Ectodermal cell (in vitro differentiated cells): ENCODE measurements around the gene PIK3R1.

ENCODE experiments used
- H3K27ac ChIP-seq: 2 replicates; pipeline ENCODE4 v1.7.0; 2013; ENCODE audit warnings: mild to moderate bottlenecking, low read depth, low read length; ENCODE audit not compliant: insufficient read depth, poor library complexity, severe bottlenecking
- H3K27me3 ChIP-seq: 2 replicates; pipeline ENCODE4 v1.7.0; 2013; ENCODE audit warnings: mild to moderate bottlenecking, low read length; ENCODE audit not compliant: insufficient read depth, control insufficient read depth, poor library complexity, severe bottlenecking
- H3K36me3 ChIP-seq: one replicate; pipeline ENCODE4 v1.7.0; 2013; ENCODE audit warnings: low read length; ENCODE audit not compliant: control insufficient read depth, insufficient read depth
- H3K4me1 ChIP-seq: one replicate; pipeline ENCODE4 v1.7.0; 2013; ENCODE audit warnings: low read length; ENCODE audit not compliant: control insufficient read depth, insufficient read depth
- H3K4me3 ChIP-seq: 2 replicates; pipeline ENCODE4 v1.7.0; 2013; ENCODE audit warnings: low read depth, low read length, control low read depth; ENCODE audit not compliant: insufficient read depth
- H3K9me3 ChIP-seq: 2 replicates; pipeline ENCODE4 v1.7.0; 2013; ENCODE audit warnings: mild to moderate bottlenecking, low read length, moderate library complexity; ENCODE audit not compliant: control insufficient read depth
- WGBS, 2 experiments: methylation state at CpG; one replicate each; pipeline ENCODE4 v1.1.7; 2013; ENCODE audit warnings: missing lambda C conversion rate in 2 of 2; 5-methylcytosine and 5-hydroxymethylcytosine counted together

The PIK3R1 gene

DNA sequence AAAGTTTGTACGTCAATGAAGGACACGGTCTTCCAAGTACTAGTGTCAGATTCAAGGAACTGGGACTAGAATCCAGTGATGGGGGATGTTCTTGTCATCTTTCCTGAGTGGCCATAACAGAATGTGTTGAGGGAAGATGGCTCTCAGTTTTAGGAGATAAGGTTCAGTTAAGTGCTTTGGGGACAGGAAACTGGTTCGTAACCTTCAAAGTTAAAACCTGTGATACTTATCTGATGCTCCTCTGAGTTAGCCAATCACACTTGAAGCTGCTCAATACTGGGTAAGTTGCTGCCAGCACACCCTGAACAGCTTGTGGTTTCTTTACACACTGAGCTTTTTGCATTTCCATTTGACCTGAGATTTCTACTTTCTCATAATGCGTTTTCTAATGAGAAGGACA, 64.4 kb downstream of the PIK3R1 start:
- no peaks in the 10 kb centered on the region for H3K36me3 ChIP-seq
- no peak overlapping the region for H3K4me3 ChIP-seq
- no peaks in the 10 kb centered on the region for H3K4me1 ChIP-seq
- H3K27me3 ChIP-seq = no peaks in the 10 kb centered on the region
- 96% methylated on average over 4 of the region's 4 CpGs for WGBS, 2 experiments
- no peaks in the 10 kb centered on the region for H3K9me3 ChIP-seq
- no peak overlapping the region for H3K27ac ChIP-seq

DNA sequence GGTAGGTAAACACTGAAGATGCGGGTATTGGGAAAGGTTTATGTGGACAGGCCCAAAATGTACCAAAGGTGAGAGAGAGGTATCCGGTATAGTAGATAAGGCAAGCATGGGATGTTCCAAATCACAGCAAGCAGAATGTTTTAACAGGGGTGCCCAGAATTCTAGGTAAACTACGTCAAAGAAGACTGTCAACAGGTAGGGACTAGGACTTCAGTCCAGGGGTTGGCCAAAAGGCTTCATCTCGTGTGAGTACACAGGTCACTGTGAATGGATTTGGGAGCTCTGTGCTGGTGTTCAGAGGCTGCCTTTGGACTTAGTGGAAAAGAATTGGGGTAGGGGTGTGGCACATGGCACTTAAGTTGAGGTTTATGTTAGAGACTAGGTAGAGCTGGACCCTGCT, 66.4 kb downstream of the PIK3R1 start:
- 94 to 96% methylated on average over 4 of the region's 4 CpGs for WGBS, 2 experiments
- Histone ChIP-seq H3K27me3 (no peaks in the 10 kb centered on the region), H3K27ac (no peak overlapping the region), H3K4me1 (no peaks in the 10 kb centered on the region), H3K4me3 (no peak overlapping the region), H3K36me3 (no peaks in the 10 kb centered on the region), H3K9me3 (no peaks in the 10 kb centered on the region)

DNA sequence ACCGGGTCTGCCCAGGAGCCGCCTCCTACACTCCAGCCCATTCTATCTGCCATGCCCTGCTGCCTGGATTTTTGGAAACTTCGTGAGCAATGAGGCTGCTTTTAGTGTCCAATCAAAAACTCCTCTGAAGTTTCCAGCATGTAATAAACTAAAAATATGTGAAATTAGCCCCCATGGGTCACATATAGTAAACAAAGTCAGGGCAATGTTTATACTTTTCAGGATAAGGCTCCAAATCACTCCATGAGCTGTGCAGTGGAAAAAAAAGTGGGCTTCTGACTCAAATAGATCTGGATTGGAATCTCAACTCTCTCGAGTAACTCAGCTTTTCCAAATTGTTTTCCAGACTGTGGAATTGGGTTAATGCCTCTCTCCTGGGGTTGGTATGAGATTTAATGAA, 68.2 kb downstream of the PIK3R1 start:
- no peaks in the 10 kb centered on the region for H3K9me3 ChIP-seq
- no peaks in the 10 kb centered on the region for H3K36me3 ChIP-seq
- peaks cover 3% of the 10 kb centered on the region for H3K4me1 ChIP-seq
- H3K27ac ChIP-seq = no peak overlapping the region
- no peaks in the 10 kb centered on the region for H3K27me3 ChIP-seq
- no peak overlapping the region for H3K4me3 ChIP-seq
- WGBS, 2 experiments = 96 to 99% methylated on average over 4 of the region's 4 CpGs

DNA sequence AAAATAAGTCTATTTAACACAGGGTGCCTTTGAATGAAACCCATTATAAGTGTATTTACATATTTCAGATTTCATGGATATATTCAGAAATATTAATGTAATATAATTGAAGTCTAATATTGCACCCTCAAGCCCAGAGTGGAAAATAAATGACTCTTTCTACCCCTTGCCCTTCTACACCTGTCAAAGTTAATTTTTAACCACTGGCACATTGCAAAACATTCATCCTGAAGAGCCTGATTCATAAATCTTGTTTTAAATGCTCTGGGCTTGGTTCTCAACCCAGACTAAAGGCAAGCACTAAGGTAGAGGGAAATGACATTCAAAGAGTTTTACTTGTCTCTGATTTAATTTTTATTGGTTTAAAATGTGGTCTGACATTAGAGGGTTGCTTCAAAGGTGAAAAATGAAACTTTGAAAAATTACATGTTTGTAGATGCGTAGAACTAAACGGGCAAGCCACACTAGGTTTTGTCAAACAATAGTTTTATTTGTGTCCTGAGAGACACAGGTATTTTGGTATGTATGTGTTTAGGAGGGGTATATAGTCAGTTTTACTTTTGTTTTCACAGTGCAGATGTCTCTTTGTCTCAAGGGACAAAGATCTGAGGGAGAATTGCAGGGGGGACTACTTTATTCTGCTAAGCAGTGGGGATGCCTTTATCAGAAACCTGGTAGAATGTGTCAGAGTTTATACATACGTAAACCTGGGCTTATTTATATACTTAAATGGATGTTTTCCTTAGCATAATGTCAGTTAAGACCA, 69.7 kb downstream of the PIK3R1 start:
- H3K4me1 ChIP-seq = peaks cover 5% of the 10 kb centered on the region
- H3K27ac ChIP-seq = no peak overlapping the region
- no peak overlapping the region for H3K4me3 ChIP-seq
- WGBS, 2 experiments = 80 to 92% methylated on average over 3 of the region's 3 CpGs
- H3K36me3 ChIP-seq = no peaks in the 10 kb centered on the region
- H3K27me3 ChIP-seq = no peaks in the 10 kb centered on the region
- H3K9me3 ChIP-seq = no peaks in the 10 kb centered on the region

DNA sequence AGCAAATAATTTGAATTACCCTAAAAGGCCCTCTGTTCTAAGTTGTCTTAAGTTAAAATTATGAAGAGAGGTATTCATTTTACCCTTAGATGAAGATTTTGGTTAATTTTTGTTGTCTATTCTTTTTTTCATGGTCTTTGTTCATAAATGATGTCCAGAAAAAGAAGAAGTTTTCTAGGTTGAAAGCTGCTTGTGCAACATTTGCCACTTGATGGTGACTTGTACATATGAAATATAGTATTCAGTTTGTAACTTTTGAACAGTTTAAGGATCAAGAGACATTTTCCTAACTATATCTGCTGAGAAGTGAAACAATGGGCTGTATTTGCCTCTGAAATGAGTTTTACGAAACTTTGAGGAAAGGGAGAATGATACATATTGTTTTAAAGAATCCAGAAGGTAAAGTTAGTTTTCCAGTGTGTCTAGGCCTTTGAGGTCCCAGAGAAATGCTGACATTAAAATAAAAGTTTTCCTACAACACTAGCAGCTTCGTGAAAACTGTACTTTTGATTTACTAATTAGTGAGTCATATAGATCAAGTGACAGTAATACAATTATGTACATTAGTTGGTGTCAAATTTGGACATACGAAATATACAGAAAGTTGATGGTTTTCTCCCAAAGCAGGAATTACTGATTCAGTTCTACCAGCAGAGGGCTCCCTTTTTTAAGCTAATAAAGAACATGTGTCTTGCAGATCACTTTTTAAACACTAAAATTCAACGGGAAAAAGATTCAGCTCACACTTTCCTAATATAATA, 70.5 kb downstream of the PIK3R1 start:
- H3K27me3 ChIP-seq = no peaks in the 10 kb centered on the region
- peaks cover 5% of the 10 kb centered on the region for H3K4me1 ChIP-seq
- 47 to 86% methylated on average over 2 to 4 of the region's 4 CpGs for WGBS, 2 experiments
- no peak overlapping the region for H3K4me3 ChIP-seq
- H3K9me3 ChIP-seq = no peaks in the 10 kb centered on the region
- no peak overlapping the region for H3K27ac ChIP-seq
- no peaks in the 10 kb centered on the region for H3K36me3 ChIP-seq

DNA sequence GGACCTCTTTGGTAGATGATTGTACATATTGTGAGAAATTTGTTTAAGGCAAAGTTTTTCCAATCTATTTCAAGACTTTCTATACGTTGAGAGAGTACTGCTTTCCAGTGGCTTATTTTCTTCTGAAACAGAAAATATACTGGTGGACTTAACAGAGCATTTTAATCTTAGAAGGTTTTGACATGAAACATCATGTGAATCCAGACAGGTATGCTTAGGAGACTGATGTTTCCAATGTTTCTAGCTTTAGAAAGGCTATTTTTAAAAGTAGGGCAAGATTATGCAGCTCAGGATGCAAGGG, 71.0 kb downstream of the PIK3R1 start:
- H3K36me3 ChIP-seq = no peaks in the 10 kb centered on the region
- H3K4me1 ChIP-seq = peaks cover 5% of the 10 kb centered on the region
- no peaks in the 10 kb centered on the region for H3K27me3 ChIP-seq
- no peak overlapping the region for H3K4me3 ChIP-seq
- no peaks in the 10 kb centered on the region for H3K9me3 ChIP-seq
- 91% methylated on average over 1 of the region's 1 CpG; no CpG with 5 or more reads in 1 of the 2 experiments for WGBS, 2 experiments
- H3K27ac ChIP-seq = no peak overlapping the region

DNA sequence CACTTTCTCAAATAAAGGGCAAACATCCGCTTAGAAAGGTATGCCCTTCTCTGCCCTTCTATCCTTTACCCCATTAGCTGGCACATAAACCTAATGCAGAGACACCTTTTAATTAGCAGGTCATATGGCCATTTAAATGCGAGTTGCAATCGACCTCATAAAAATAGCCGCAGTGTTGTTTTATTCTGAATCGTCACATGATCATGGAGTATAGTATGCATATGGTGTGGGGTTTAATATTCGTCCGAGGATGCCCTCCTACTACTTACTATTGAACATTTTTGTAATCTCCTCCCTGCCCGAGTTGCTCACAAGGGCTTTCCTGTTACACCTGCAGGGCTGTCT, 72.0 kb downstream of the PIK3R1 start:
- H3K4me1 ChIP-seq = peaks cover 5% of the 10 kb centered on the region
- peak overlapping the region; percentile 39 for H3K4me3 ChIP-seq
- 77 to 82% methylated on average over 6 of the region's 8 CpGs for WGBS, 2 experiments
- H3K36me3 ChIP-seq = no peaks in the 10 kb centered on the region
- no peak overlapping the region for H3K27ac ChIP-seq
- H3K27me3 ChIP-seq = no peaks in the 10 kb centered on the region
- no peaks in the 10 kb centered on the region for H3K9me3 ChIP-seq

DNA sequence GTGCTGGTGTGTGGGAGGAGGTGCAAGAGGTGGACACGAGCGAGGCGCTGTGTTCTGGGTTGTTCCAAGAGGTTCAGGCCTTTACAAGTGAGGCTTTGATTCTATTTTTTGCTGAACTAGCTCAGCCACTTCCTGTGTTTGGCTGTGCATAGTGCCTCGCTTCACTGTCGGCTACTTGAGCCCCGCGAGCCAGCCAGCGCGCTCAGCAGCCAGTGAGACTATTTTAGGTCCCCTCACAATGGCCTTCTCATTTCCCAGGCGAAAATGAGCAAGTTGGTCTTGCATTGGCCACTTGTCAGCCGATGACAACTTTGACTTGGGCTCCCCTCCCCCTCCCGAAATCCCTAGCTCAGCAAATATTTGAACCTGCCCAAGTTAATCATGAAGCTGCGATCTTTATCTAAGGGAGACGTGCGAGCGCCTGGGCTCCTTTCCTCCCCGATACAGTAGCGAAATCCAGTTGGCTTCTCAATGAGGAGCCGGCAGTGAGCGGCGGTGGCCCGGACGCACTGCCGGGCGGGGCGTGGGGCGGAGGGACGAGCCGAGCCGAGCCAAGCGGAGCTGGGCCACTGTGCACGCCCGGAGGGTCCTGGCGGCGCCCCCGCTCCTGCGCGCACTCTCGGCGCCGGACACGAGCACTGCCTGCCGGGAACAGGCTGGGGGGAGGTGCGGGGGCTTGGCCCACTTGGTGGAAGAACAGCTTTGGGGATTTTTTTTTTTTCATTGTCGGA, 72.6 kb downstream of the PIK3R1 start:
- no peak overlapping the region for H3K27ac ChIP-seq
- H3K27me3 ChIP-seq = no peaks in the 10 kb centered on the region
- WGBS, 2 experiments = 4 to 5% methylated on average over 45 of the region's 45 CpGs
- no peaks in the 10 kb centered on the region for H3K36me3 ChIP-seq
- H3K9me3 ChIP-seq = no peaks in the 10 kb centered on the region
- H3K4me1 ChIP-seq = peaks cover 5% of the 10 kb centered on the region
- peak overlapping the region; percentile 39 for H3K4me3 ChIP-seq

DNA sequence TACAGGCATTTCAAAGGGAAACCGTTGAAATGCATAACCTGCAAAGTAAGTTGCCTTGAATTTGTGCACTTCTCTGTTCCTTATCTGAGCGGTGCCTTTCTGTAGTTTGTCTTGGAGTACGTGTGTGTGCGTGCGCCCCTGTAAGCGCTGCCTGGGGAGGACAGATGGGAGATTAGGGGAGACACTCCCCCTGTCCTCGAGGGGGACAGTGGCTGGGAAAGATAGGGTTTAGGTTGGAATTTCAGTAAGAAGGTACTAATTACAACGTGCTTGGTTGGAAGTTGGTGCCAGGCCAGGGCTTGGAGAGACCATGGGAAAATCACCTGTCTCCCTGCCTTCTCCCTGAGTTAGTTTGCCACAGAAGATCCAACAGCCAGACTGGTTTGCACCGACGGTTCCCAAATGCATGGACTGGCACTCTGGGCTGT, 73.2 kb downstream of the PIK3R1 start:
- no peak overlapping the region for H3K27ac ChIP-seq
- H3K4me1 ChIP-seq = peaks cover 5% of the 10 kb centered on the region
- WGBS, 2 experiments = 13 to 20% methylated on average over 10 of the region's 10 CpGs
- H3K9me3 ChIP-seq = no peaks in the 10 kb centered on the region
- H3K36me3 ChIP-seq = no peaks in the 10 kb centered on the region
- H3K27me3 ChIP-seq = no peaks in the 10 kb centered on the region
- H3K4me3 ChIP-seq = peak overlapping the region; percentile 39

DNA sequence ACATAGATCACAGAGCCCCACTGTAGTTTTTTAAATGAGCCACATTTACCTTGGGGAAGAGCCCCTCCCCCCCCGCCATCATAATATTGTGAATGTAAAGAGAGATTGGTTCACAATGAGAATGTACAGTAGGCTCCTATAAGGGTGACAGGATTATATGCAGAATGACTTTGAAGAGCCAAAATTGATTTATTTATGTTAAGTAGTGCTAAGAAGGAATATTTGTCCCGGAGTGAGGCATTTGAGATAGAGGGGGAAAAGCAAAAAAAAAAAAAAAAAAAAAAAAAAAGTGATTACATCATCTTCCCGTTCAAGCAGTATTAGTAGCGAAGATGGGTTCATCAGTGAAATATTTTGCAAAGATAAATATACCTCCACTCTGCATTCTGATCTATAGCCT, 73.9 kb downstream of the PIK3R1 start:
- Histone ChIP-seq H3K27ac (no peak overlapping the region), H3K9me3 (no peaks in the 10 kb centered on the region), H3K36me3 (no peaks in the 10 kb centered on the region), H3K27me3 (no peaks in the 10 kb centered on the region), H3K4me3 (no peak overlapping the region), H3K4me1 (peaks cover 5% of the 10 kb centered on the region)
- 87 to 100% methylated on average over 3 to 4 of the region's 4 CpGs for WGBS, 2 experiments
